SH-SY5Y (cell line): ENCODE results near the gene HOXB7.

Experiments used
- GATA2 ChIP-seq: IDR thresholded peaks from 2 replicates; pipeline ENCODE4 v1.6.1; 2011; ENCODE audit warnings: mild to moderate bottlenecking, low read depth, low read length
- GATA3 ChIP-seq: IDR thresholded peaks from 2 replicates; pipeline ENCODE4 v1.6.1; 2011; ENCODE audit warnings: low read depth, mild to moderate bottlenecking, low read length, moderate library complexity

- TF ChIP-seq GATA3 (no peak), GATA2 (no peak)
These were observed 20.3 kb upstream of the HOXB7 start for GRCh38 chr17:48630925-48631692.
